Activated B cell treated with CpG ODN at 0.5 μM for 24 hours (primary cell): ENCODE data around the gene KCNQ1. TPM values are rescaled to one million over a fixed set of nuclear protein-coding genes. Genes with fewer than 3 reads are reported as not detected.

Source experiments
- ATAC-seq: fragments of 200-7000 bp; cut with Tn5 transposase; one replicate; pipeline ENCODE4 v1.10.0; 2021; ENCODE audit warnings: low read depth, mild to moderate bottlenecking, moderate library complexity
- CTCF ChIA-PET: fragments of 350-600 bp; sonication (Branson Sonifier 250); formaldehyde crosslinking; loops from one replicate; lab custom pipeline; 2021; ENCODE audit warnings: antibody characterized with exemption; lab: Charles Lee
- POLR2A ChIA-PET: fragments of 350-600 bp; sonication (Branson Sonifier 250); formaldehyde crosslinking; loops from one replicate; lab custom pipeline; 2021; ENCODE audit warnings: antibody characterized with exemption; lab: Charles Lee
- DNase-seq: peaks from one replicate; pipeline ENCODE4 v3.0.0; 2022
- H3K27ac Mint-ChIP-seq: one replicate; pipeline ENCODE4 v1.8.0; 2020; ENCODE audit warnings: mixed read lengths
- H3K27me3 Mint-ChIP-seq: one replicate; pipeline ENCODE4 v1.8.0; 2021; ENCODE audit warnings: mixed read lengths
- H3K36me3 Mint-ChIP-seq: one replicate; pipeline ENCODE4 v1.8.0; 2021; ENCODE audit warnings: low read depth, mixed read lengths
- H3K4me1 Mint-ChIP-seq: one replicate; pipeline ENCODE4 v1.8.0; 2021; ENCODE audit warnings: mixed read lengths
- H3K4me3 Mint-ChIP-seq: one replicate; pipeline ENCODE4 v1.8.0; 2020; ENCODE audit warnings: mild to moderate bottlenecking, mixed read lengths
- H3K9me3 Mint-ChIP-seq: one replicate; pipeline ENCODE4 v1.8.0; 2020; ENCODE audit warnings: mixed read lengths
- intact Hi-C: fragments of 100-400 bp; cut with micrococcal nuclease; formaldehyde crosslinking; loops from one replicate; pipeline ENCODE4 v1.15.1; 2024
- total RNA-seq: library from RNA; stranded (reverse); gene quantifications from 2 replicates; pipeline ENCODE4 v1.2.3, GENCODE V29; 2022
- TF ChIP-seq, protein P1 (sequence below): fragments of 200-600 bp; IDR thresholded peaks from one replicate; pipeline ENCODE4 v1.8.0; 2022; ENCODE audit warnings: antibody characterized with exemption, mild to moderate bottlenecking

KCNQ1 gene
- total RNA-seq, 1 donor from 2014 or later, result 6.5 TPM

DNA sequence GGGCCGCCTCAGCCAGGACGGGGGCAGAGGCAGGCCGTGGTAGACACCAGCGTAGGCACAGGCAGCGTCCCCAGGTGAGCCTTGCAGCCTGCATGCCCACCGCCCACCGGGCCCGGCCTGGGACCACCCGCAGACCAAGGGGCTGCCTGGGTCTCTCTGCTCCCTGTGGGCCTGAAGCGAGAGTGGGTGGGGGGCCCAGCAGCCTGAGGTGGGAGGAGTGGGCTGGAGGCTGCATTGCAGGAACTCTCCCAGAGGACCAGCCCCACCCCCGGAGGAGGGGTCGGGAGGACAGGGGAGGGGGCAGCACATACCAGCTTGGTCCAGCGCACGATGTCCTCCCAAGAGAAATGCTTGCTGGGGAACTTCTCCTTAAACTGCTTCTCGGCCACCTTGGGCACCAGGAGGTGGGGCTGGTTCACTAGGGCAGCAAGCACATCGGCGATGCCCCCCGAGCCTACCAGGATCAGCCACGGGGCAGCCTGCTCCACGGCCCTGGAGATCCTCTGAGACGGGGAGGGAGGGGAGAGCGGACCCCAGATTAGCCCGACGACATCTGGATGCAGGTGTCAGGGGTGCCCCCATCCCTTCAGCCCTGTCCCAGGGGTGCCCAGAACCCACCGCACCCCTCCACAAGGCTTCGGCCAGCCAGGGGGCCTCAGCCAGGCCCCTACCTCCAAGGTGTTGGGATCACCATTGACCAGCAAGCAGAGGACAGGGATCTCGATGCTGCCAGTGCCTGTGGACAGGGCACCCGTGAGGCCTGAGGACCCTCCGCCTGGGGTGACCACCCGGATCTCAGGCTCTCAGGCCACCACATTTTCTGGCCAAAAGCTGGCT, 26.7 kb upstream of the KCNQ1 start:
- ChIA-PET CTCF (interaction anchor here (0.7 to 7.1 kb wide), 4 partner anchors 18 to 225 kb away, joined by 3 to 321 read pairs (median 26); partner anchors contain the start of genes C11orf21, TSPAN32 and TSSC4), POLR2A (no interaction called here)
- Mint-ChIP-seq H3K27ac (no peak overlapping the region), H3K9me3 (no peaks in the 10 kb centered on the region), H3K4me1 (peaks cover 6% of the 10 kb centered on the region), H3K4me3 (no peak overlapping the region), H3K27me3 (no peaks in the 10 kb centered on the region), H3K36me3 (no peaks in the 10 kb centered on the region)
- intact Hi-C loops, result no loop called here
- ATAC-seq, result no peak
- DNase-seq, result no peak
- TF ChIP-seq, protein P1, sequence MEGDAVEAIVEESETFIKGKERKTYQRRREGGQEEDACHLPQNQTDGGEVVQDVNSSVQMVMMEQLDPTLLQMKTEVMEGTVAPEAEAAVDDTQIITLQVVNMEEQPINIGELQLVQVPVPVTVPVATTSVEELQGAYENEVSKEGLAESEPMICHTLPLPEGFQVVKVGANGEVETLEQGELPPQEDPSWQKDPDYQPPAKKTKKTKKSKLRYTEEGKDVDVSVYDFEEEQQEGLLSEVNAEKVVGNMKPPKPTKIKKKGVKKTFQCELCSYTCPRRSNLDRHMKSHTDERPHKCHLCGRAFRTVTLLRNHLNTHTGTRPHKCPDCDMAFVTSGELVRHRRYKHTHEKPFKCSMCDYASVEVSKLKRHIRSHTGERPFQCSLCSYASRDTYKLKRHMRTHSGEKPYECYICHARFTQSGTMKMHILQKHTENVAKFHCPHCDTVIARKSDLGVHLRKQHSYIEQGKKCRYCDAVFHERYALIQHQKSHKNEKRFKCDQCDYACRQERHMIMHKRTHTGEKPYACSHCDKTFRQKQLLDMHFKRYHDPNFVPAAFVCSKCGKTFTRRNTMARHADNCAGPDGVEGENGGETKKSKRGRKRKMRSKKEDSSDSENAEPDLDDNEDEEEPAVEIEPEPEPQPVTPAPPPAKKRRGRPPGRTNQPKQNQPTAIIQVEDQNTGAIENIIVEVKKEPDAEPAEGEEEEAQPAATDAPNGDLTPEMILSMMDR, result no peak

DNA sequence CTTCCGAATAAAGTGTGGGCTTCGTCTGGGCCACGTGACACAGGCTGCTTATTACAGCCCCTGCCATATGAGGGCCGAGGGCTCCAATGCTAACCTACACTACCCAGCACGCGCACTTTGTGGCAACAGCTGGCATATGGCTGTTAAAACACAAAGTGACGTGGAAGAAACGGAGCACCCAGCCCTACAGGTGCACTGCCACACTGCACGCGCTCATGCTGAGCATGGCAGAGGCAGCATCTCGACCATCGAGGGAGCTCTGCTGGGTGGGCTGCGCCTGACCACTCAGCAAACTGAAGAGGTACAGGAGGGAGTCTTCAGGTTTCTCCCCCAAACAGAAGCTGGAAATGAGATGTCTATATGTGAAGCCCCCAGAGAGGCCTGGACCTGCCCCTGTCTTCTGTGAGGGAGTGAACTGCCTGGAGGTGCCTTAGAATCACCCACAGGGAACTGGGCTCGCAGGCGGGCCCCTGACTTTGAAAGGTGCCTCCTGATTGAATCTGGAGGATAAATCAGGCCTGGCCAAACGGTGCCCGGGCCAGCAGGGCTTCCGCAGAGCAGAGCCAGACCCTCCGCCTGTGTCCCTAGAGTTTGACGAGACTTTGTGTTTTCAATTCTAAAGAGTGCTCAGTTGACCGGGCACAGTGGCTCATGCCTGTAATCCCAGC, 26.0 kb upstream of the KCNQ1 start:
- Mint-ChIP-seq H3K27ac (no peak overlapping the region), H3K4me1 (peaks cover 6% of the 10 kb centered on the region), H3K4me3 (no peak overlapping the region), H3K27me3 (no peaks in the 10 kb centered on the region), H3K36me3 (no peaks in the 10 kb centered on the region), H3K9me3 (no peaks in the 10 kb centered on the region)
- TF ChIP-seq, protein P1, result no peak
- no peak for ATAC-seq
- no peak for DNase-seq
- intact Hi-C loops, result loop anchor here (1.0 kb wide), 2 partner anchors 19 to 81 kb away; partner anchors contain the start of gene TSSC4
- CTCF ChIA-PET, result interaction anchor here (0.7 to 7.1 kb wide), 10 partner anchors 19 to 232 kb away, joined by 3 to 321 read pairs (median 10); partner anchors contain the start of genes C11orf21, TSPAN32 and TSSC4
- POLR2A ChIA-PET, result interaction anchor here (2.1 to 2.4 kb wide), 2 partner anchors 113 to 116 kb away, joined by 11 to 14 read pairs; no protein-coding TSS in a partner anchor

DNA sequence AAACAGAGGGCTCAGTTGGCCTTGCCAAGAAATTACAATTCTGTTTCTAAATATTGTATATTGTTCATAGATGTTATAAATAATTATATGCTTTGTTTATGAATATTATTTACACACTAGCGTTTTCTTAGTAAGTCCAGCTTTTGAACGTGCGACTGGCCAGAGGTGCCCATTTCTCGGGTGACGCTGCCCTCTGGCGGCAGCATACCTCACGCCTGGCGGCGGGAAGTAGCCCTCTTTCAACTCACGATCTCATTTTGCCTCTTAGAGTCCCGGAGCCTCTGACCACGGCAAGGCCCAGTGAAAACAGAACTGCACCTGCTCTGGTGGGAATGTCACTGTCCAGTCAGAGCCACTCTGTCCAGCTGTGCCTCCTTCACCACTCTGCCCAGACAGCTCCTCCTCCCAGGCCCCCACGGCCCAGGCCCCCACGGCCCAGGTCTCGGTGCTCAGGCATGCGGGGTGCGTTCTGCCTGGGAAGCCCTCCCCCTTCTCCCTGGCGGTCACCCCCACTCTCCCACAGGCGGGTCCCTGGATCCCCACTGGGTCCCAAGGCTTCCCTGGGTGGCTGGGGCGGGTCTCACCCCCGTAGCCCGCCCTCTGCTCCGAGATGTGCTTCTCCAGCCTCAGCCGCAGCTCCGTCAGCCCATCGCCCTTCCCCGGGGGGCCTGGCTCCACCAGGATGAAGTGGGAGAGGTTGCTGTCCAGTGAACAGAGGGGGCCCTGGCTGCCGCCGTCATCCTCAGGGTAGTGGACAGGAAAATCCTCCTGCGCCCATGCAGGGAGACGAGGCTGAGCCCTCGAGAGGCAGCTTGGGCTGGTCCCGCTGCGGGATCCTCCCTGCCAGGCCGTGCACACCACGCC, 24.9 kb upstream of the KCNQ1 start:
- no peak overlapping the region for H3K4me3 Mint-ChIP-seq
- no peaks in the 10 kb centered on the region for H3K9me3 Mint-ChIP-seq
- CTCF ChIA-PET, result interaction anchor here (0.7 to 7.1 kb wide), 27 partner anchors 10 to 469 kb away, joined by 3 to 321 read pairs (median 5); partner anchors contain the start of genes ASCL2, C11orf21, CD81 and TSPAN32
- intact Hi-C loops, result loop anchor here (1.0 kb wide), 5 partner anchors 20 to 234 kb away; partner anchors contain the start of gene TSSC4
- no peaks in the 10 kb centered on the region for H3K36me3 Mint-ChIP-seq
- DNase-seq (peak; percentile 62), ATAC-seq (peak; percentile 50)
- H3K4me1 Mint-ChIP-seq, result peaks cover 6% of the 10 kb centered on the region
- TF ChIP-seq, protein P1, result no peak
- POLR2A ChIA-PET, result interaction anchor here (0.9 to 2.4 kb wide), 3 partner anchors 19 to 117 kb away, joined by 10 to 14 read pairs (median 11); partner anchors contain the start of gene TSSC4
- H3K27me3 Mint-ChIP-seq, result no peaks in the 10 kb centered on the region
- H3K27ac Mint-ChIP-seq, result no peak overlapping the region

DNA sequence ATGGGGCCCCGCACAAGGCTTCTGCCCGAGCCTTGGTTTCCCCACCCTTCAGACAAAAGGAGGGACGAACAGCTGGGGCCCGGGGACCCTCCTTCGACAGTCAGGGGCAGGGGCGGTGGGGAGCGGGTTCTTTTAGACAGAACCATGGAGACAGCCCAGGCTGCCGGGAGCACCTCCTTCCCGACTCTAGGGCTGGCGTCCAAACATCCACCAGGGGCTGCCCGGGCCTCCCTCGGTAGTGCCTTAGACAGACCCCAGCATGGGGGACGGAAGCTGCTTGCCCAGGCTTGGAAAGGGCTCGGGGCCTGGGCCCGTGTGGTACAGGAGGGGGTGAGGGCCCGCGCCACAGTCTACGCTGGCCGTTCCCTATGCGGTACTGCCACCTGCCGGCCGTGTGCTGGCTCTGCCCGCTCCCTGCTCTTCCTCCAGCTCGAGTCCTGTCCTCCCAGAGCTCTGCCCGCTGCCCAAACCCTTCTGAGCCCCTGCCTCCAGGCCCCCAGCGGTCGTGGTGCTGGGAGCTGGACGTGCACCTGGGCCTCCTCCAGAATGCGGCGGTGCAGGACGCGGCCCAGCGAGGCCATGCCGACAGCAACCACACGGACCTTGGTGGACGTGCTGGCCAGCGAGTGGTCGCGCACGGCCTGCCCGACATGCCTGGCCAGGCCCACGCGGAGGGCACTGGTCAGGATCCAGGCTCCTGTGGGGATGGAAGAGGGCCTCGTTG, 24.1 kb upstream of the KCNQ1 start:
- no peaks in the 10 kb centered on the region for H3K27me3 Mint-ChIP-seq
- TF ChIP-seq, protein P1, result peak; percentile 32
- POLR2A ChIA-PET, result interaction anchor here (0.6 to 2.4 kb wide), 4 partner anchors 20 to 452 kb away, joined by 6 to 14 read pairs (median 10); partner anchors contain the start of gene TSSC4
- intact Hi-C loops, result loop anchor here (1.0 kb wide), 3 partner anchors 115 to 234 kb away; no protein-coding TSS in a partner anchor
- CTCF ChIA-PET, result interaction anchor here (0.6 to 7.1 kb wide), 31 partner anchors 11 to 472 kb away, joined by 3 to 321 read pairs (median 5); partner anchors contain the start of genes ASCL2, C11orf21, CD81 and TSPAN32
- no peaks in the 10 kb centered on the region for H3K36me3 Mint-ChIP-seq
- ATAC-seq (peak; percentile 97), DNase-seq (peak; percentile 69)
- no peak overlapping the region for H3K27ac Mint-ChIP-seq
- no peaks in the 10 kb centered on the region for H3K9me3 Mint-ChIP-seq
- peaks cover 6% of the 10 kb centered on the region for H3K4me1 Mint-ChIP-seq
- no peak overlapping the region for H3K4me3 Mint-ChIP-seq
